DOHH2 (cell line): ENCODE measurements around the gene GIGYF2.

Source experiments
- H3F3A ChIP-seq: fragments of 200-600 bp; sonication (generic), shearing (Covaris generic); 2 replicates; pipeline ENCODE4 v1.6.0; 2016; ENCODE audit warnings: antibody characterized with exemption, mild to moderate bottlenecking; ENCODE audit not compliant: control insufficient read depth, insufficient read depth
- H3K27ac ChIP-seq: fragments of 200-600 bp; sonication (generic); 2 replicates; pipeline ENCODE4 v1.5.1; 2014; ENCODE audit warnings: low read depth, mild to moderate bottlenecking, low read length, moderate library complexity
- H3K27me3 ChIP-seq: fragments of 200-600 bp; sonication (generic); 2 replicates; pipeline ENCODE4 v1.6.1; 2014; ENCODE audit warnings: mild to moderate bottlenecking, low read length, mixed read lengths; ENCODE audit not compliant: control insufficient read depth
- H3K36me3 ChIP-seq: fragments of 200-600 bp; sonication (generic); 2 replicates; pipeline ENCODE4 v1.6.1; 2014; ENCODE audit warnings: mild to moderate bottlenecking, low read length, moderate library complexity, mixed read lengths; ENCODE audit not compliant: control insufficient read depth
- H3K4me1 ChIP-seq: fragments of 200-600 bp; sonication (generic); 2 replicates; pipeline ENCODE4 v1.6.1; 2014; ENCODE audit warnings: mild to moderate bottlenecking, low read length, mixed read lengths; ENCODE audit not compliant: control insufficient read depth
- H3K4me2 ChIP-seq: fragments of 200-600 bp; sonication (generic); 2 replicates; pipeline ENCODE4 v1.6.0; 2014; ENCODE audit warnings: mild to moderate bottlenecking, low read length, moderate library complexity
- H3K4me3 ChIP-seq: fragments of 200-600 bp; sonication (generic); 2 replicates; pipeline ENCODE4 v1.5.1; 2014; ENCODE audit warnings: mild to moderate bottlenecking, low read length, mixed read lengths
- H3K79me2 ChIP-seq: fragments of 200-600 bp; sonication (generic); 2 replicates; pipeline ENCODE4 v1.6.1; 2014; ENCODE audit warnings: mild to moderate bottlenecking, low read length, mixed read lengths; ENCODE audit not compliant: control insufficient read depth
- H3K9me2 ChIP-seq: fragments of 200-600 bp; sonication (generic); replicated peaks from 2 replicates; pipeline ENCODE4 v1.6.1; 2014; ENCODE audit warnings: mild to moderate bottlenecking, low read length, mixed read lengths; ENCODE audit not compliant: control insufficient read depth
- H3K9me3 ChIP-seq: fragments of 200-600 bp; sonication (generic); 2 replicates; pipeline ENCODE4 v1.6.1; 2014; ENCODE audit warnings: antibody characterized with exemption, low read length, mixed read lengths; ENCODE audit not compliant: control insufficient read depth, insufficient read depth
- H4K20me1 ChIP-seq: fragments of 200-600 bp; sonication (generic); 2 replicates; pipeline ENCODE4 v1.6.0; 2014; ENCODE audit warnings: low read depth, mild to moderate bottlenecking, antibody characterized with exemption, low read length, moderate library complexity; ENCODE audit not compliant: control insufficient read depth, insufficient read depth
- CTCF ChIP-seq: fragments of 200-600 bp; sonication (generic); IDR thresholded peaks from one replicate; pipeline ENCODE4 v1.5.1; 2014; ENCODE audit warnings: antibody characterized with exemption, mild to moderate bottlenecking, low read depth, low read length; ENCODE audit not compliant: poor library complexity, severe bottlenecking
- EZH2phosphoT487 ChIP-seq: fragments of 200-600 bp; sonication (generic); IDR thresholded peaks from 2 replicates; pipeline ENCODE4 v1.6.1; 2017; ENCODE audit warnings: borderline replicate concordance, mild to moderate bottlenecking, antibody characterized with exemption, low read length, moderate library complexity, mixed read lengths

Gene GIGYF2

GRCh38 chr2:232885264-232885961 is 188.3 kb downstream of the GIGYF2 start:
- no peak overlapping the region for H3K4me2 ChIP-seq
- no peaks in the 10 kb centered on the region for H3K4me1 ChIP-seq
- H3F3A ChIP-seq, result no peaks in the 10 kb centered on the region
- no peaks in the 10 kb centered on the region for H3K36me3 ChIP-seq
- no peak overlapping the region for H3K4me3 ChIP-seq
- H3K79me2 ChIP-seq, result no peaks in the 10 kb centered on the region
- no peaks in the 10 kb centered on the region for H3K27me3 ChIP-seq
- no peaks in the 10 kb centered on the region for H3K9me3 ChIP-seq
- H3K9me2 ChIP-seq, result no peaks in the 10 kb centered on the region
- no peak overlapping the region for H3K27ac ChIP-seq
- no peaks in the 10 kb centered on the region for H4K20me1 ChIP-seq
- TF ChIP-seq EZH2phosphoT487, result no peak
- no peak for TF ChIP-seq CTCF

GRCh38 chr2:232886176-232886575 is 189.0 kb downstream of the GIGYF2 start:
- no peaks in the 10 kb centered on the region for H4K20me1 ChIP-seq

GRCh38 chr2:232886632-232887031 is 189.5 kb downstream of the GIGYF2 start:
- TF ChIP-seq CTCF, result no peak
- no peak for TF ChIP-seq EZH2phosphoT487
- no peaks in the 10 kb centered on the region for H3K9me2 ChIP-seq
- no peak overlapping the region for H3K27ac ChIP-seq
- H3K36me3 ChIP-seq, result no peaks in the 10 kb centered on the region
- no peaks in the 10 kb centered on the region for H3F3A ChIP-seq
- H3K4me2 ChIP-seq, result no peak overlapping the region
- H3K79me2 ChIP-seq, result no peaks in the 10 kb centered on the region
- no peaks in the 10 kb centered on the region for H3K4me1 ChIP-seq
- H3K4me3 ChIP-seq, result no peak overlapping the region
- no peaks in the 10 kb centered on the region for H3K9me3 ChIP-seq
- no peaks in the 10 kb centered on the region for H3K27me3 ChIP-seq
- H4K20me1 ChIP-seq, result no peaks in the 10 kb centered on the region

More at GRCh38 chr2:232886176-232886575, 189.0 kb downstream of the GIGYF2 start:
- H3K79me2 ChIP-seq, result no peaks in the 10 kb centered on the region
- no peaks in the 10 kb centered on the region for H3K9me3 ChIP-seq
- no peaks in the 10 kb centered on the region for H3K9me2 ChIP-seq
- TF ChIP-seq CTCF (no peak), EZH2phosphoT487 (no peak)
- no peaks in the 10 kb centered on the region for H3K4me1 ChIP-seq
- H3K4me2 ChIP-seq, result no peak overlapping the region
- no peaks in the 10 kb centered on the region for H3F3A ChIP-seq
- no peak overlapping the region for H3K27ac ChIP-seq
- H3K36me3 ChIP-seq, result no peaks in the 10 kb centered on the region
- no peak overlapping the region for H3K4me3 ChIP-seq
- H3K27me3 ChIP-seq, result no peaks in the 10 kb centered on the region
